ENCODE measurements around the gene CEBPZ.

Gene CEBPZ

DNA sequence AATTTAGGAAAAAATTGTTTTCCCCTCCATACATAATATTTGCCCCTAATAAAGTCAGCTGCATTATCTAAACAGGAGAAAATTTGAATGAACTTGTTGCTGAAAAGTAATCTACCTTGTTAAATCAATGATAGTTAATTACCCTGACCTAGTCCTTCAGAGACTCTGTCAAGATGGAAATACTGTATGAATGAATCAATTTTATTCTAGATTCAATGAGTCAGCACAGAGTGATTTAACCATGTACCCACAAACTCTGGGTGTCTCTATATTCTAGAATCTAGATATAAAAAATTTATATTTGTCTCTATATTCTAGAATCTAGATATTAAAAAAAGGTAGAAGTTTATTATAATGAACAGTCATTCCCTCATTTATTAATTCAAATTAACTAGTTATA is 36.3 kb upstream of the CEBPZ start:
- H3K27ac ChIP-seq: no peak overlapping the region
- H3K4me1 ChIP-seq (ENCODE audit: control insufficient read depth in 1 of 2, insufficient read depth in 1 of 2, low read depth in 1 of 2, low read length in 1 of 2): peaks cover 12 to 16% of the 10 kb centered on the region in 2 experiments
- H3K27me3 ChIP-seq: no peaks in the 10 kb centered on the region
- H3K9me3 ChIP-seq: no peaks in the 10 kb centered on the region
- no peak overlapping the region for H3K4me3 ChIP-seq (ENCODE audit: low read depth in 1 of 2, low read length in 1 of 2)
- TF ChIP-seq, protein P1, sequence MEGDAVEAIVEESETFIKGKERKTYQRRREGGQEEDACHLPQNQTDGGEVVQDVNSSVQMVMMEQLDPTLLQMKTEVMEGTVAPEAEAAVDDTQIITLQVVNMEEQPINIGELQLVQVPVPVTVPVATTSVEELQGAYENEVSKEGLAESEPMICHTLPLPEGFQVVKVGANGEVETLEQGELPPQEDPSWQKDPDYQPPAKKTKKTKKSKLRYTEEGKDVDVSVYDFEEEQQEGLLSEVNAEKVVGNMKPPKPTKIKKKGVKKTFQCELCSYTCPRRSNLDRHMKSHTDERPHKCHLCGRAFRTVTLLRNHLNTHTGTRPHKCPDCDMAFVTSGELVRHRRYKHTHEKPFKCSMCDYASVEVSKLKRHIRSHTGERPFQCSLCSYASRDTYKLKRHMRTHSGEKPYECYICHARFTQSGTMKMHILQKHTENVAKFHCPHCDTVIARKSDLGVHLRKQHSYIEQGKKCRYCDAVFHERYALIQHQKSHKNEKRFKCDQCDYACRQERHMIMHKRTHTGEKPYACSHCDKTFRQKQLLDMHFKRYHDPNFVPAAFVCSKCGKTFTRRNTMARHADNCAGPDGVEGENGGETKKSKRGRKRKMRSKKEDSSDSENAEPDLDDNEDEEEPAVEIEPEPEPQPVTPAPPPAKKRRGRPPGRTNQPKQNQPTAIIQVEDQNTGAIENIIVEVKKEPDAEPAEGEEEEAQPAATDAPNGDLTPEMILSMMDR (IDR thresholded peaks at IDR 0.05): no peak
- H3K36me3 ChIP-seq: peaks cover 17% of the 10 kb centered on the region

DNA sequence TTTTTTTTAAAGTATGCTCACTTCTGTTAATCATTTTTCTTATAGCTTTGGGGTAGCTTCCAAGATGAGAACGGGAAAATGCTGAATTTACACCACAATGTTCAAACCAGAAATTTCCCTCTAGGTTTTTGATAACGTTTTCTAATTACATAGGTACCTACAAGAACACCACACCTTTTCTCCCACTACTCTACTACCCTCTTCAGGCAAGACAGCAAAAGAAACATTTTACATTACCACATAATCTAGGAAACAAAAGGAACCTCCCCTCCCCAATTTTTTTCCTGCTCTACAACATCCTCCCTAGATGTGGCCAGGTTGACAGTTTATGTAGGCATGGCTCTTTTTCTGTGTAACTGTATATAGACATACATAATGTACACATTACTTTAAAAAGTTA is 32.4 kb upstream of the CEBPZ start:
- peaks cover 33% of the 10 kb centered on the region for H3K36me3 ChIP-seq
- H3K4me1 ChIP-seq (ENCODE audit: control insufficient read depth in 1 of 2, insufficient read depth in 1 of 2, low read depth in 1 of 2, low read length in 1 of 2): peaks cover 0 to 6% of the 10 kb centered on the region in 2 experiments
- no peak overlapping the region for H3K4me3 ChIP-seq (ENCODE audit: low read depth in 1 of 2, low read length in 1 of 2)
- no peaks in the 10 kb centered on the region for H3K27me3 ChIP-seq
- no peak overlapping the region for H3K27ac ChIP-seq
- TF ChIP-seq, protein P1 (IDR thresholded peaks at IDR 0.05): no peak
- H3K9me3 ChIP-seq: no peaks in the 10 kb centered on the region

DNA sequence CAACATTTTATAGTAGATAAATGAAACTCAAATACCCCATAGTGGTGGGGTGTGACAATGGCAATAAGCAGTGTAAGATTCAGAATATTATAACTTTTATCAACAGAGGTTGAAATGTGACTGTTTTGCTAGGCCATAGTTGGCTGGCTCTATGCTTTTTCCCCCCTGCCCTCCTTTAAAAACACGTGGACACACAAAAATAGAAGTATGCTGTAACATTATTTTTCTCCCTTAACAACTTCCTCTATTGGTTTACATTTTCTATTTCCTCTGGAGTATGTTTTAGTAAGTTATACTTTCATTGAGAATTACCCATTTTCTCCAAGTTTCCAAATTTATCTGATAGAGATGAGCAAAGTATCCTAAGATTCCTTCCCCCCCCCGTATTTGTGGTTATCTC is 31.1 kb upstream of the CEBPZ start:
- Histone ChIP-seq H3K27ac (no peak overlapping the region), H3K4me3 (ENCODE audit: low read depth in 1 of 2, low read length in 1 of 2) (no peak overlapping the region), H3K36me3 (peaks cover 46% of the 10 kb centered on the region), H3K27me3 (no peaks in the 10 kb centered on the region), H3K4me1 (ENCODE audit: control insufficient read depth in 1 of 2, insufficient read depth in 1 of 2, low read depth in 1 of 2, low read length in 1 of 2) (peaks cover 0 to 6% of the 10 kb centered on the region in 2 experiments), H3K9me3 (no peaks in the 10 kb centered on the region)
- TF ChIP-seq, protein P1 (IDR thresholded peaks at IDR 0.05): no peak

DNA sequence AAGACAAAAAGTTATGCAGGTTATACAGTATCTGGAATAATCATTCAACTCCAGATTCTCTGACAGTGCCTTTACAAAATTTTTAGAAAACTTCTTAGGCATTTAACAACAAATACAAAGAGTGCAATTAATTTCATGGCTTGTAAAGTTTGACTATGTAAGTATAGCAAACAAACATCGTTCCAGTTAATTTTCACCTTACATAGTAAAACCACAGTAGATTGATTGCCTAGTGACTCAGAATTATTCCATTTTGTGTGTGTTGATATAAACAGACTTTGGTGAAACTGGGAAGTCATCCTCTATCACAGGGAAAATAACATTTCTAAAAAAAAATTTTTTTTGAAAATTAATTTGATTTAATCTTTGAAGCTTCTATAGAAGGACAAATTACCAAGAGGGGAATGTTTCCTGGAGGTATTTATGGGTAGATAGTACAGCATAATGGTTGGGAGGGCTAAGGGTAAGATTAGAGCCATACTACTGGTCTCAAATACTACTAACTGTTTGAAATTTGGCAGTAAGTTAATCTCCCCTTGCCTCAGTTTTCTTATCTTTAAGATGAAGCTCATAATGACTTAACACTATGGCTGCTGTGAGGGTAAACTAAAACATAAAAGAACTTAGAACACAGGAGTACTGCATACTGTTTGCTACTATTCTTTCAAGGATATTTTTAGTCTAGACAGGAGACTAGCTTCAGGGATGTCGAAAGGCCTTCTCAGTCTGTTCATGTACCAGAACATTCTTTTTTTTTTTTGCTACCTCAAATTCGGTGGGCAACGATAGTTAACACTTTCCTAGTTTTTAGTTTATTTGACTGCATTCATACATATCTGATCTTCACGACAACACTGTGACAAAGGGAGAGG is 19.7 kb upstream of the CEBPZ start:
- Histone ChIP-seq H3K36me3 (peaks cover 87% of the 10 kb centered on the region), H3K4me3 (ENCODE audit: low read depth in 1 of 2, low read length in 1 of 2) (no peak overlapping the region)

DNA sequence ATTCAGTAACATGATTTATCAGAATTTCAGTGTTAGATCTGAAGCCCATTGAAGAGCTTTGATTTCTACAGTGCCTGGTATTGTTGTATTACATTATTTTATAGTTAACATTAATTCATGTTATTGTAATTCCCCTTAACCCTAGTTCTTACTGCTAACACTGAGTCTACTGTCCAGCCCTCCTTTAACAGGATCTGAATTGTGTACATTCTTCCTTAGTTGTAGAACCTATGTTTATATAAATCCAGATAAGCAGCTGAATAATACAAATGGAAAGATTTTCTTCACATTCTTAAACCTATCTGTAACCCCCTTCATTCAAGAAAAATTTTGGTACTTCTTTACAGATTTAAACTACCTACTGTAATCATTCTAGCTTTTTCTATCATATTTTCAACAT is 14.8 kb upstream of the CEBPZ start:
- peaks cover 92% of the 10 kb centered on the region for H3K36me3 ChIP-seq
- TF ChIP-seq, protein P1 (IDR thresholded peaks at IDR 0.05): no peak

More for the DNA sequence above, 19.7 kb upstream of the CEBPZ start:
- Histone ChIP-seq H3K9me3 (no peaks in the 10 kb centered on the region), H3K27ac (no peak overlapping the region), H3K4me1 (ENCODE audit: control insufficient read depth in 1 of 2, insufficient read depth in 1 of 2, low read depth in 1 of 2, low read length in 1 of 2) (peaks cover 2% of the 10 kb centered on the region in 2 experiments), H3K27me3 (no peaks in the 10 kb centered on the region)
- TF ChIP-seq, protein P1 (IDR thresholded peaks at IDR 0.05): no peak

More for the DNA sequence above, 14.8 kb upstream of the CEBPZ start:
- Histone ChIP-seq H3K27me3 (no peaks in the 10 kb centered on the region), H3K27ac (no peak overlapping the region), H3K4me3 (ENCODE audit: low read depth in 1 of 2, low read length in 1 of 2) (no peak overlapping the region), H3K4me1 (ENCODE audit: control insufficient read depth in 1 of 2, insufficient read depth in 1 of 2, low read depth in 1 of 2, low read length in 1 of 2) (peaks cover 2 to 6% of the 10 kb centered on the region in 2 experiments), H3K9me3 (no peaks in the 10 kb centered on the region)
